Measurements from ENCODE around the gene IPO5.

- no peak for TF ChIP-seq CTCF (IDR thresholded peaks at IDR 0.05)
- TF ChIP-seq POLR2A (IDR thresholded peaks at IDR 0.05), result no peak
- TF ChIP-seq POLR2AphosphoS5 (IDR thresholded peaks at IDR 0.05), result no peak
Observed at GRCh38 chr13:98014766-98015165, 61.3 kb downstream of the IPO5 start.

All from breast epithelium (tissue), 3 donors.